GM18951 (cell line): ENCODE data around the gene ERCC6L2.

ENCODE experiments used
- POLR2A ChIP-seq: IDR thresholded peaks from 4 replicates; pipeline ENCODE4 v1.6.1; 2011; ENCODE audit warnings: mild to moderate bottlenecking; ENCODE audit not compliant: insufficient read length, insufficient read depth; ENCODE audit errors: extremely low read depth
- in situ Hi-C: fragments of 300-500 bp; cut with MboI; formaldehyde crosslinking; loops from one replicate; pipeline ENCODE4 v1.12.0; 2022; ENCODE audit warnings: low sequenced_read_pairs, mixed read lengths, inconsistent platforms; ENCODE audit not compliant: unreplicated experiment

The ERCC6L2 gene

DNA sequence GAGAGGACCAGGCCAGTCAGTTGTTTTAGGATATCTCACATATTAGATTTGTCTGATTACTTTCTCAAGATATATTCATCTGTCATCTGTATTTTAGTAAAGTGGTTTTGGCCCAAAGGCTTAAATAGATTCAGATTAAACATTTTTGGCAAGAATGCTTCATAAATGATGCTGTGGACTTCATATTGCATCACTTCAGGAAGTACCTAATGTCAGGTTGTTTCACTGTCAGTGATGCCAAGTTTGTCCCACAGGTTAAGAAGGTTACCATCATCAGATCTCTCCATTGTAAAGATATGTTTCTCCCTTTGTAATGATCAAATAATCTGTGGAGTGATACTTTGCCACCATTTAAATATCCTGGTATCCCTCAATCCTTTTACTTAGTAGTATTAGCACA is 37.3 kb downstream of the ERCC6L2 start:
- in situ Hi-C loops = no loop called here
- TF ChIP-seq POLR2A = no peak

DNA sequence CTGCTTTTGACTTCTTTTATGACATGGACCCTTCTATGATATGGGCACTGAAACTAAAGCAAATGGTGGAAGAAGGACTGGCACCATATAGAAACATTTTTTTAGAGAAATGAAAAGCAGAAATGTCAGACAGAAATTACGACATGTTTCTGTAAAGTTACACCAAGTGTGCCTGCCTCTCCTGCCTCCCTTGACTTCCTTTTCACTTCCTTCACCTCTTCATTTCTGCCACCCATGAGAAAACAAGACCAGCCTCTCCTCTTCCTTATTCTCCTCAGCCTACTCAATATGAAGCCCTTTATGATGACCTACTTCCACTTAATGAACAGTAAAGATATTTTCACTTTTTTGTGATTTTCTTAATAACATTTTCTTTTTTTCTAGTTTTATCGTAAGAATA is 44.5 kb downstream of the ERCC6L2 start:
- TF ChIP-seq POLR2A = no peak
- in situ Hi-C loops = no loop called here

- TF ChIP-seq POLR2A = no peak
- in situ Hi-C loops = no loop called here
Observed at GRCh38 chr9:95923794-95924193, 48.3 kb downstream of the ERCC6L2 start.

DNA sequence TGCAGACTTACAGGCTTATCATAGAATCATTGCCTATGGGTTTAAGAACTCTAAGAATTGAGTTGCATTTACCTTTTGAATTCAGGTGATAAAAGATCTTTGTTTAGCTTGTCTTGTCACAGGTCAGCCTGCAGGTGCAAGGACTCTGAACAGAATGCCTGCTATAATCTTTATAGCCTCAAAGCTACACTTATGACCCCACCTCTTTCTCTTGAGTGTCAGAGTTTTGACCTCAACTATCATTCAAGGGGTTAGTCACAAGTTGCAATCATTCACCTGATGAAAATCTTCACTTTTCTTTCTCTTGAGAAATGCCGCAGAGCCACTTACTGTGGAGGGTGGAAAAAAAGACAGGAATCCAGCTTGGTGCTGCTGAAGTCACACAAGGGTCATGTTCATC is 49.5 kb downstream of the ERCC6L2 start:
- in situ Hi-C loops = no loop called here
- no peak for TF ChIP-seq POLR2A

DNA sequence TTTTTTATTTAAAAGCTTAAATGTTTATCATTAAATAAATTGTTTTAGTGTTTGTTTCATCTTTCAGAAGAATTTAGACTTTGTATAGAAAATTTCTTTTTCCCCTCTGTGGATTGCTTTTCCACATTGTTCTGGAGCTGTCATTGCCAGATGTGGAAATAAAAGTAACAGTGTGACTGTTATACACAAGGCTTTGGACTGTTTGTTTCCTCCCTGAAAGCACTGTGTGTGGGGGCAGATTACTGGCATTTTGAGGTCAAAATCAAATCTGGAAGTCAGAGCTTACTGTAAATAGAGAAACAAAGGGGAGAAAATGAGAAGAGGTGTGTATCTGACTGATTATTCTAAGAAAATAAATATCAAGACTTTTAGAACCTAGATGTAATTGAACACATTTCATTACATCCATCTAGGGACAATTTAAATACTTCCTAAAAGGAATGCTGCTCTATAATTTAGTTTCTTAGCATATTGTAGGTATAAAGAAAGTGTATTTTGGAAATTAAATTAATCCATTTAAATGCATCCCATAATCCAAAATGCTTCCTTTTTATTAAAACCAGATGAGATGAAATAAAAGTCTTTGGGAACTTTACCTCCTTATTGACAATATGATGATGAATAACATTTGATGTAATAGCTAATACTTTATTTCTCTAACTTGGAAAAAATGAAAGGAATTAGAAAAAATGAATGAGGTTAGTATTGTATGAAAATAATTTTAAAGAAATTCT is 51.9 kb downstream of the ERCC6L2 start:
- in situ Hi-C loops = no loop called here
- TF ChIP-seq POLR2A = no peak

DNA sequence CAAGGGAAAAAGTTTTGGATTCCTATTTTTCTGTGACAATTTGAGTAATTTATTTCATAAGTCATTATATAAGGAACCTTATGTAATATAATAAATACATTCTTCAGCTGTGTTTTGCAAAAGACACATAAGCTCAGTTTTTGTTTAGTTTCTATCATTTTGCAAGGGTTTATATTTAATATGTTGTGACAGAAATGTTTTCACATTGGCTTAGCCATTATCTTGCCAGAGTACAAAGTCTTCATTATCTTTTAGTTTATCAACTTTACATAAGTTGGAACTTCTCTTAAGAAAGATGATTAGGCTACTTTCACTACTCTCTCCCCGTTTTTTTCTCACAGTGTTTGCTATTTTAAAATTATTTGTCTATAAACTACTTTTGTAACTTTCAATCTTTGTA is 54.8 kb downstream of the ERCC6L2 start:
- TF ChIP-seq POLR2A = no peak
- in situ Hi-C loops = no loop called here

- in situ Hi-C loops = no loop called here
- TF ChIP-seq POLR2A = no peak
Observed at GRCh38 chr9:95935861-95936578, 60.5 kb downstream of the ERCC6L2 start.

DNA sequence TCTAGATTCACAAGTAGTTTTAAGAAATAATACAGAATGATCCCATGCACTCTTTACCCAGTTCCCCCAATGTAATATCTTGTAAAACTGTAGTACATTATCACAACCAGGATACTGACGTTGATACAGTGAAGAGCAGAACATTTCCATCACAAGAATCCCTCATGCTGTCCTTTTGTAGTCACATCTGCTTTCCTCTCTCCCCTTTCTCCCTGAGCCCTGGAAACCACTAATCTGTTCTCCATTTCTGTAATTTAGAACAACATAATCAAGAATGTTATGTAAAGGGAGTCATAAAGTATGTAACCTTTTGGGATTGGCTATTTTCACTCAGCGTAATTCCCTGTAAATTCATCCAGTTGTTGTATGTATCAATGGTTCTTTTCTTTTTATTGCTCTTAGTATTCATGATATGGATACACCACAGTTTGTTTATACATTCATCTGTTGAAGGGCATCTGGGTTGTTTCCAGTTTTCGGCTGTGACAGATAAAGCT is 61.1 kb downstream of the ERCC6L2 start:
- in situ Hi-C loops = no loop called here
- no peak for TF ChIP-seq POLR2A

DNA sequence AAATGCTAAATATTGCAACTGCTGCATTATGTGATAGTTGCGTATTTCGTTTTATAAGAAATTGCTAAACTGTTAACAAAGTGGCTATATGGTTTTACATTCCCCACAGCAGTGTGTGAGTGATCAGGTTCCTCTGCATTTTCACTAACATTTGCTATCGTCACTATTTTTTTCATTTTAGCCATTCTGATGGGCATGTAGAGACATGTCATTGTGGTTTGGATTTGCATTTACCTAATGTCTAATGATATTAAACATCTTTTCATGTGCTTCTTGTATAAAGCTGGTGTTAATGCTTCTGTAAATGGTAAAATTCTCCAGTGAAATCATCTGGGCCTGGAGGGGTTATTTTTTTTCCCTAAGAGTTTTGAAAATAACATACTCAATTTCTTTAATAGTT is 61.6 kb downstream of the ERCC6L2 start:
- no peak for TF ChIP-seq POLR2A
- in situ Hi-C loops = no loop called here

GRCh38 chr9:95938724-95939123 is 63.2 kb downstream of the ERCC6L2 start:
- no peak for TF ChIP-seq POLR2A
- in situ Hi-C loops = no loop called here

- no peak for TF ChIP-seq POLR2A
- in situ Hi-C loops = no loop called here
Observed at GRCh38 chr9:95939472-95939871, 64.0 kb downstream of the ERCC6L2 start.

DNA sequence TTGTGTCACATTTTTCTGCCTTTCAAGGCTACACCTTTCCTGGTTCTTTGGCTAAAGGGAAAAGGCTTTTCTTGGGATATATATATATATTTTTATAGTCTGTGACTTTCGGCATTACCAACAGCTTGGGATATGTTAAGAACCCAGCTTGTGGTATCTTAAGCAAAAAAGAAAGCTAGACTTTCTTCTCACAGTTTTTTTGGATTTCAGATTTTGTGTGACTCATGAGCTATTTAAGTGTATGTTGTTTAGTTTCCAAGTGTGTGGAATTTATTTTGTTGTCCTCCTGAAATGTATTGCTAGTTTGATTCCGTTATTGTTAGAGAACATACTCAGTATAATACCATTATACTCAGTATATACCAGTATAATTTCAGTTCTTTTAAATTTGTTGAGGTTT is 64.8 kb downstream of the ERCC6L2 start:
- in situ Hi-C loops = no loop called here
- TF ChIP-seq POLR2A = no peak

DNA sequence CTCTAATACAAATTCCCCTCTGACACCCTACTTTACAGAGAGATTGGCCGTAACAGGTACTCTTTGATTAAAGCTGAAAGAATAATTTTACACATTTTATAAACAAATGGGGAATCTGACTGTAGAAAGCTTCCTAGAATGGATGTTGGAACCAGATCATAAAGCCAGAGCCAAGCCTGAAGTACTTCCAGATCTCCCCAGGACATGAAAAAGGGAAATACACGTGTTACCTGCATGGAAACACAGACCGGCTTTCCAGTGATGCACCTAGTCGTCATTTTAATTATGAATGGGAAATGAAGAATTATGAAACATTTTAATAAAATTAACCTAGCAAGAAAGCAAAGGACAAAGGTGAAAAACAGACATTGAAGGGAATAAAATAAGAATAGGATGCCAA is 66.5 kb downstream of the ERCC6L2 start:
- TF ChIP-seq POLR2A = no peak
- in situ Hi-C loops = no loop called here

DNA sequence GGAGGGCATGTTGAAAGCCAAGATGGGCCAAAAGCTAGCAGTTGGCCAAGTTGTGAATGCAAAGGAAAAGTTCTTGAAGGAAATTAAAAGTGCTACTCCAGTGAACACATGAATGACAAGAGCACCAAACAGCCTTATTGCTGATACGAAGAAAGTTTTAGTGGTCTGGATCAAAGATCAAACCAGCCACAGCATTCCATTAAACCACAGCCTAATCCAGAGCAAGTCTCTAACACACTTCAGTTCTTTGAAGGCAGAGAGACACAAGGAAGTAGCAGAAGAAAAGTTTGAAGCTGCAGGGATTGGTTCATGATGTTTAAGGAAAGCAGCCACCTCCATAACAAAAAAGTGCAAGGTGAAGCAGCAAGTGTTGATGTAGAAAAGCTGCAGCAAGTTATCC is 71.6 kb downstream of the ERCC6L2 start:
- in situ Hi-C loops = no loop called here
- TF ChIP-seq POLR2A = no peak

DNA sequence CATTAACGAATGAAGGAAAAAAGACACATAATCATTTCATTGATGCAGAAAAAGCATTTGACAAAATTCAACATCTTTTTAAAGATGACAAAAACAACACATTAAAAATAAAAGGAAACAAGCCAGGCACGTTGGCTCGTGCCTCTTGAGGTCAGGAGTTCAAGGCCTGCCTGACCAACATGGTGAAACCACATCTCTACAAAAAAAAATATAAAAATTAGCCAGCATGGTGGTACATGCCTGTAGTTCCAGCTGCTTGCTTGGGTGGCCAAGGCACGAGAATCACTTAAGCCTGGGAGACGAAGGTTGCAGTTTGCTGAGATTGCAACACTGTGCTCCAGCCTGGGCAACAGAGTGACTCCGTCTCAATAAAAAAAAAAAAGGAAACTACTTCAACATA is 77.0 kb downstream of the ERCC6L2 start:
- TF ChIP-seq POLR2A = no peak
- in situ Hi-C loops = no loop called here

GRCh38 chr9:95953986-95954385 is 78.5 kb downstream of the ERCC6L2 start:
- in situ Hi-C loops = no loop called here
- no peak for TF ChIP-seq POLR2A
